Smooth muscle cell (in vitro differentiated cells): Measurements from ENCODE around the gene SDK2. TPM values are rescaled to one million over a fixed set of nuclear protein-coding genes. Genes with fewer than 3 reads are reported as not detected.

Source experiments
- DNase-seq: peaks from one replicate; lab custom pipeline; 2025; ENCODE audit not compliant: unreplicated experiment; lab: John Stamatoyannopoulos, UW
- H2AFZ ChIP-seq: fragments of 200-600 bp; sonication (generic); 2 replicates; pipeline ENCODE4 v1.6.0; 2016; ENCODE audit warnings: antibody characterized with exemption, low read depth, mild to moderate bottlenecking
- H3F3A ChIP-seq: fragments of 200-600 bp; sonication (generic); 2 replicates; pipeline ENCODE4 v1.6.0; 2017; ENCODE audit warnings: antibody characterized with exemption, low read depth
- H3K27ac ChIP-seq: fragments of 200-600 bp; sonication (generic); 2 replicates; pipeline ENCODE4 v1.5.1; 2016; ENCODE audit warnings: low read depth, mild to moderate bottlenecking
- H3K27me3 ChIP-seq: fragments of 200-600 bp; sonication (generic); 2 replicates; pipeline ENCODE4 v1.6.1; 2016; ENCODE audit warnings: low read depth, mild to moderate bottlenecking
- H3K36me3 ChIP-seq: fragments of 200-600 bp; sonication (generic); 2 replicates; pipeline ENCODE4 v1.5.1; 2016; ENCODE audit warnings: low read depth
- H3K4me1 ChIP-seq: fragments of 200-600 bp; sonication (generic); 2 replicates; pipeline ENCODE4 v1.5.1; 2016; ENCODE audit warnings: low read depth
- H3K4me2 ChIP-seq: fragments of 200-600 bp; sonication (generic); 2 replicates; pipeline ENCODE4 v1.6.0; 2016; ENCODE audit warnings: mild to moderate bottlenecking
- H3K4me3 ChIP-seq: fragments of 200-600 bp; sonication (generic); 2 replicates; pipeline ENCODE4 v1.5.1; 2016; ENCODE audit warnings: mild to moderate bottlenecking
- H3K79me2 ChIP-seq: fragments of 200-600 bp; sonication (generic); 2 replicates; pipeline ENCODE4 v1.6.0; 2016; ENCODE audit warnings: low read depth, mild to moderate bottlenecking
- H3K9ac ChIP-seq: fragments of 200-600 bp; sonication (generic); 2 replicates; pipeline ENCODE4 v1.6.0; 2016; ENCODE audit warnings: low read depth
- H3K9me3 ChIP-seq: fragments of 200-600 bp; sonication (generic); replicated peaks from 2 replicates; pipeline ENCODE4 v1.5.1; 2016; ENCODE audit warnings: low read depth
- H4K20me1 ChIP-seq: fragments of 200-600 bp; sonication (generic); 2 replicates; pipeline ENCODE4 v1.6.0; 2016; ENCODE audit warnings: low read depth
- WGBS: methylation state at CpG from one replicate; pipeline ENCODE4 v1.1.7; 2016; ENCODE audit warnings: low lambda C conversion rate; 5-methylcytosine and 5-hydroxymethylcytosine counted together
- polyA plus RNA-seq: library from polyadenylated mRNA; unstranded; fragments of >200 nt; fragmentation: Nextera tagmentation; extraction: Ambion mirVana; gene quantifications from 2 replicates; pipeline ENCODE4 v1.2.1, GENCODE V29; 2016
- total RNA-seq: library from RNA; depleted of rRNA; stranded (reverse); fragments of >200 nt; gene quantifications from 2 replicates; pipeline ENCODE4 v1.2.3, GENCODE V29; 2014
- TF ChIP-seq, protein P1 (sequence below): fragments of 200-600 bp; sonication (generic); IDR thresholded peaks from 2 replicates; pipeline ENCODE4 v1.5.1; 2017; ENCODE audit warnings: borderline replicate concordance, mild to moderate bottlenecking, antibody characterized with exemption; ENCODE audit not compliant: insufficient read depth, poor library complexity, severe bottlenecking

The SDK2 gene
- total and polyA plus RNA-seq, 2 experiments from 2014 or later, result 4.6 to 6.5 TPM

DNA sequence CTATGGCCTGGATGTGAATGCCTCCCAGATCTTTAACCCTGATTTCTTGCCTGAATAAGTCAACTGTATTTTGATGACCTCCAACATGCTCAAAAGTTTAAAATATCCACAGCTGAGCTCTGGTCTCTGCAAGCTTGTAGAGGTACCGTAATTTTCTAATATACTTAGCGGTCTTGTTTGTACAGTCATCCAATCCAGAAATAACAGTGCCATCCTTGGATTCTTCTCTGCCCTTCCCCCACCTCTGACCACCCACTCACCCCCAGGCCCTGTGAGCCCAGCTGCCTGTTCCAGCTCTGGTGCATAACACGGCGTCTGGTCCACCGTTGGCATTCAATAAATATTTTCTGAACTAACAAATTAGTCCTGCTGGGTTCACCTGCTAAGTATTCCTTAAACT lies 113.1 kb downstream of the SDK2 start:
- H2AFZ ChIP-seq, result no peak overlapping the region
- H3K27me3 ChIP-seq, result no peaks in the 10 kb centered on the region
- H3K4me2 ChIP-seq, result peak overlapping the region; percentile 59
- peaks cover 35% of the 10 kb centered on the region for H4K20me1 ChIP-seq
- no peaks in the 10 kb centered on the region for H3F3A ChIP-seq
- 43% methylated on average over 5 of the region's 5 CpGs for WGBS
- H3K9me3 ChIP-seq, result no peaks in the 10 kb centered on the region
- no peaks in the 10 kb centered on the region for H3K79me2 ChIP-seq
- H3K4me3 ChIP-seq, result no peak overlapping the region
- TF ChIP-seq, protein P1, sequence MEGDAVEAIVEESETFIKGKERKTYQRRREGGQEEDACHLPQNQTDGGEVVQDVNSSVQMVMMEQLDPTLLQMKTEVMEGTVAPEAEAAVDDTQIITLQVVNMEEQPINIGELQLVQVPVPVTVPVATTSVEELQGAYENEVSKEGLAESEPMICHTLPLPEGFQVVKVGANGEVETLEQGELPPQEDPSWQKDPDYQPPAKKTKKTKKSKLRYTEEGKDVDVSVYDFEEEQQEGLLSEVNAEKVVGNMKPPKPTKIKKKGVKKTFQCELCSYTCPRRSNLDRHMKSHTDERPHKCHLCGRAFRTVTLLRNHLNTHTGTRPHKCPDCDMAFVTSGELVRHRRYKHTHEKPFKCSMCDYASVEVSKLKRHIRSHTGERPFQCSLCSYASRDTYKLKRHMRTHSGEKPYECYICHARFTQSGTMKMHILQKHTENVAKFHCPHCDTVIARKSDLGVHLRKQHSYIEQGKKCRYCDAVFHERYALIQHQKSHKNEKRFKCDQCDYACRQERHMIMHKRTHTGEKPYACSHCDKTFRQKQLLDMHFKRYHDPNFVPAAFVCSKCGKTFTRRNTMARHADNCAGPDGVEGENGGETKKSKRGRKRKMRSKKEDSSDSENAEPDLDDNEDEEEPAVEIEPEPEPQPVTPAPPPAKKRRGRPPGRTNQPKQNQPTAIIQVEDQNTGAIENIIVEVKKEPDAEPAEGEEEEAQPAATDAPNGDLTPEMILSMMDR, result no peak
- H3K27ac ChIP-seq, result peak overlapping the region; percentile 30
- H3K4me1 ChIP-seq, result peaks cover 28% of the 10 kb centered on the region
- H3K36me3 ChIP-seq, result no peaks in the 10 kb centered on the region
- DNase-seq, result no peak
- no peak overlapping the region for H3K9ac ChIP-seq

- 86% methylated on average over 7 of the region's 7 CpGs for WGBS
Observed at GRCh38 chr17:73528679-73529078, 115.6 kb downstream of the SDK2 start.

GRCh38 chr17:73526952-73527351 lies 117.3 kb downstream of the SDK2 start:
- WGBS, result 82% methylated on average over 7 of the region's 7 CpGs
- Histone ChIP-seq H3K4me2 (no peak overlapping the region), H3F3A (no peaks in the 10 kb centered on the region)

More at GRCh38 chr17:73528679-73529078, 115.6 kb downstream of the SDK2 start:
- peaks cover 57% of the 10 kb centered on the region for H4K20me1 ChIP-seq
- TF ChIP-seq, protein P1, result no peak
- H2AFZ ChIP-seq, result no peak overlapping the region
- no peak overlapping the region for H3K9ac ChIP-seq
- no peaks in the 10 kb centered on the region for H3K27me3 ChIP-seq
- H3K4me3 ChIP-seq, result no peak overlapping the region
- H3K4me2 ChIP-seq, result no peak overlapping the region
- H3F3A ChIP-seq, result no peaks in the 10 kb centered on the region
- H3K4me1 ChIP-seq, result peaks cover 16% of the 10 kb centered on the region
- no peaks in the 10 kb centered on the region for H3K79me2 ChIP-seq
- no peak for DNase-seq
- no peak overlapping the region for H3K27ac ChIP-seq
- no peaks in the 10 kb centered on the region for H3K9me3 ChIP-seq
- no peaks in the 10 kb centered on the region for H3K36me3 ChIP-seq

More at GRCh38 chr17:73526952-73527351, 117.3 kb downstream of the SDK2 start:
- Histone ChIP-seq H3K36me3 (no peaks in the 10 kb centered on the region), H2AFZ (no peak overlapping the region), H3K4me3 (no peak overlapping the region), H3K4me1 (peaks cover 8% of the 10 kb centered on the region), H3K27ac (no peak overlapping the region), H3K9me3 (no peaks in the 10 kb centered on the region), H3K9ac (no peak overlapping the region), H3K79me2 (no peaks in the 10 kb centered on the region), H4K20me1 (peaks cover 64% of the 10 kb centered on the region), H3K27me3 (no peaks in the 10 kb centered on the region)
- DNase-seq, result no peak
- TF ChIP-seq, protein P1, result no peak
